IMR-90 (cell line): ENCODE results near the gene LYPD8. TPM values are rescaled to one million over a fixed set of nuclear protein-coding genes. Genes with fewer than 3 reads are reported as not detected.

ENCODE experiments used
- ATAC-seq: fragments of 200-7000 bp; cut with Tn5 transposase; 2 replicates; pipeline ENCODE4 v1.9.1; 2020; ENCODE audit warnings: low read depth, mild to moderate bottlenecking, moderate library complexity
- BruUV-seq: library from RNA; stranded (reverse); fragments of 400-500 nt; replicated peaks from 2 replicates; lab custom pipeline; 2021; lab: Mats Ljungman, UMichigan
- CTCF ChIA-PET: fragments of 300-600 bp; formaldehyde crosslinking; extraction: SDS; loops from one replicate; lab custom pipeline; 2021; ENCODE audit warnings: antibody characterized with exemption; lab: Yijun Ruan, JAX
- POLR2A ChIA-PET: fragments of 300-600 bp; sonication (Branson Sonifier 250); formaldehyde crosslinking; loops from one replicate; lab custom pipeline; 2022; ENCODE audit warnings: antibody characterized with exemption; ENCODE audit not compliant: unreplicated experiment; lab: Charles Lee
- DNase-seq: peaks from one replicate; pipeline ENCODE4 v3.0.0; 2013
- H2AFZ ChIP-seq: replicated peaks from 2 replicates; pipeline ENCODE3; 2013; ENCODE audit warnings: low read length, mild to moderate bottlenecking; ENCODE audit not compliant: poor library complexity
- H2AK5ac ChIP-seq: 2 replicates; pipeline ENCODE4 v1.6.1; 2013; ENCODE audit warnings: low read depth, low read length, inconsistent platforms
- H2AK9ac ChIP-seq: replicated peaks from 2 replicates; pipeline ENCODE3; 2013; ENCODE audit warnings: mild to moderate bottlenecking, low read depth, low read length, moderate library complexity; ENCODE audit not compliant: poor library complexity
- H2BK120ac ChIP-seq: 2 replicates; pipeline ENCODE4 v1.6.1; 2013; ENCODE audit warnings: low read depth, low read length, inconsistent platforms
- H2BK15ac ChIP-seq: 3 replicates; pipeline ENCODE4 v1.6.1; 2013; ENCODE audit warnings: low read depth, low read length, inconsistent platforms
- H2BK20ac ChIP-seq: 2 replicates; pipeline ENCODE4 v1.6.1; 2013; ENCODE audit warnings: low read depth, mild to moderate bottlenecking, inconsistent platforms, low read length, moderate library complexity
- H2BK5ac ChIP-seq: 2 replicates; pipeline ENCODE4 v1.6.1; 2013; ENCODE audit warnings: mild to moderate bottlenecking, low read depth, low read length, inconsistent platforms; ENCODE audit not compliant: poor library complexity, severe bottlenecking
- H3K14ac ChIP-seq: replicated peaks from 2 replicates; pipeline ENCODE4 v1.6.1; 2013; ENCODE audit warnings: low read depth, low read length, inconsistent platforms
- H3K18ac ChIP-seq: 2 replicates; pipeline ENCODE4 v1.6.1; 2013; ENCODE audit warnings: low read depth, low read length, control low read depth
- H3K23ac ChIP-seq: 2 replicates; pipeline ENCODE4 v1.6.1; 2013; ENCODE audit warnings: low read depth, low read length, inconsistent platforms
- H3K27ac ChIP-seq: 2 replicates; pipeline ENCODE4 v1.5.1; 2013; ENCODE audit warnings: mild to moderate bottlenecking, control low read depth, low read length; ENCODE audit not compliant: insufficient read depth
- H3K27me3 ChIP-seq: 2 replicates; pipeline ENCODE4 v1.6.1; 2013; ENCODE audit warnings: low read length; ENCODE audit not compliant: control insufficient read depth, insufficient read depth
- H3K36me3 ChIP-seq: 2 replicates; pipeline ENCODE4 v1.6.1; 2013; ENCODE audit warnings: low read length, mixed read lengths; ENCODE audit not compliant: control insufficient read depth, insufficient read depth
- H3K4ac ChIP-seq: 2 replicates; pipeline ENCODE4 v1.6.1; 2013; ENCODE audit warnings: low read depth, low read length, inconsistent platforms
- H3K4me1 ChIP-seq: 2 replicates; pipeline ENCODE4 v1.6.1; 2013; ENCODE audit warnings: low read length, mixed read lengths; ENCODE audit not compliant: control insufficient read depth, insufficient read depth
- H3K4me2 ChIP-seq: 2 replicates; pipeline ENCODE4 v1.6.1; 2013; ENCODE audit warnings: low read depth, mild to moderate bottlenecking, control low read depth, low read length, moderate library complexity
- H3K4me3 ChIP-seq: 2 replicates; pipeline ENCODE4 v1.5.1; 2013; ENCODE audit warnings: low read depth, mild to moderate bottlenecking, control low read depth, low read length, moderate library complexity; ENCODE audit not compliant: insufficient read depth
- H3K56ac ChIP-seq: 2 replicates; pipeline ENCODE4 v1.6.1; 2013; ENCODE audit warnings: low read length, inconsistent platforms; ENCODE audit not compliant: insufficient read depth; ENCODE audit errors: extremely low read depth
- H3K79me1 ChIP-seq, 2 experiments: 2 replicates each; pipeline ENCODE4 v1.6.1; 2013; ENCODE audit warnings: low read length in 2 of 2, inconsistent platforms in 1 of 2, low read depth in 1 of 2
- H3K9ac ChIP-seq: 2 replicates; pipeline ENCODE4 v1.6.1; 2013; ENCODE audit warnings: low read depth, low read length, control low read depth
- H3K9me1 ChIP-seq: 2 replicates; pipeline ENCODE4 v1.6.1; 2013; ENCODE audit warnings: low read length, inconsistent platforms; ENCODE audit not compliant: insufficient read depth
- H3K9me3 ChIP-seq: 2 replicates; pipeline ENCODE4 v1.6.1; 2013; ENCODE audit warnings: low read length; ENCODE audit not compliant: control insufficient read depth, insufficient read depth
- H4K20me1 ChIP-seq: 2 replicates; pipeline ENCODE4 v1.6.1; 2013; ENCODE audit warnings: low read length, inconsistent platforms; ENCODE audit not compliant: insufficient read depth
- H4K5ac ChIP-seq: 2 replicates; pipeline ENCODE4 v1.6.1; 2013; ENCODE audit warnings: mild to moderate bottlenecking, low read depth, low read length, control low read depth
- H4K8ac ChIP-seq, 2 experiments: 2 replicates each; pipeline ENCODE4 v1.6.1; 2013; ENCODE audit warnings: low read depth in 2 of 2, low read length in 2 of 2, control low read depth in 1 of 2, inconsistent platforms in 1 of 2
- H4K91ac ChIP-seq: 2 replicates; pipeline ENCODE4 v1.6.1; 2013; ENCODE audit warnings: low read depth, low read length, inconsistent platforms; ENCODE audit not compliant: insufficient read depth
- BHLHE40 ChIP-seq: fragments of 150-350 bp; IDR thresholded peaks from 2 replicates; pipeline ENCODE4 v1.6.1; 2016; ENCODE audit warnings: mild to moderate bottlenecking, low read depth, low read length
- CEBPB ChIP-seq: IDR thresholded peaks from 2 replicates; pipeline ENCODE4 v1.6.1; 2012; ENCODE audit warnings: low read depth, low read length, improper control_type of control experiment
- CHD1 ChIP-seq: IDR thresholded peaks from 2 replicates; pipeline ENCODE4 v1.6.1; 2012; ENCODE audit warnings: low read depth, low read length, improper control_type of control experiment
- CTCF ChIP-seq: conservative IDR thresholded peaks from 2 replicates; pipeline ENCODE4 v1.5.1; 2012; ENCODE audit warnings: mild to moderate bottlenecking, low read depth, low read length, improper control_type of control experiment
- ELK1 ChIP-seq: fragments of 150-350 bp; IDR thresholded peaks from 2 replicates; pipeline ENCODE4 v1.6.1; 2016; ENCODE audit warnings: low read depth, mild to moderate bottlenecking, low read length, moderate library complexity, borderline replicate concordance
- FOS ChIP-seq: fragments of 150-350 bp; IDR thresholded peaks from 2 replicates; pipeline ENCODE4 v1.6.1; 2016; ENCODE audit warnings: low read depth, low read length
- MAFK ChIP-seq: IDR thresholded peaks from 2 replicates; pipeline ENCODE4 v1.6.1; 2012; ENCODE audit warnings: low read depth, low read length, improper control_type of control experiment
- MAZ ChIP-seq: IDR thresholded peaks from 2 replicates; pipeline ENCODE4 v1.6.1; 2012; ENCODE audit warnings: low read depth, mild to moderate bottlenecking, low read length, improper control_type of control experiment, moderate library complexity, borderline replicate concordance
- MXI1 ChIP-seq: IDR thresholded peaks from 2 replicates; pipeline ENCODE4 v1.6.1; 2012; ENCODE audit warnings: low read depth, mild to moderate bottlenecking, low read length, moderate library complexity, borderline replicate concordance
- NFE2L2 ChIP-seq: fragments of 150-350 bp; IDR thresholded peaks from 2 replicates; pipeline ENCODE4 v1.6.1; 2016; ENCODE audit warnings: low read depth, mild to moderate bottlenecking, low read length
- POLR2A ChIP-seq: IDR thresholded peaks from 2 replicates; pipeline ENCODE4 v1.6.1; 2012; ENCODE audit warnings: mild to moderate bottlenecking, low read depth, low read length
- RAD21 ChIP-seq: IDR thresholded peaks from 2 replicates; pipeline ENCODE4 v1.6.1; 2012; ENCODE audit warnings: low read length, improper control_type of control experiment
- RCOR1 ChIP-seq: IDR thresholded peaks from 2 replicates; pipeline ENCODE4 v1.6.1; 2012; ENCODE audit warnings: mild to moderate bottlenecking, low read length, improper control_type of control experiment; ENCODE audit not compliant: insufficient replicate concordance
- RFX5 ChIP-seq: IDR thresholded peaks from 2 replicates; pipeline ENCODE4 v1.8.0; 2012; ENCODE audit warnings: low read depth, mild to moderate bottlenecking, low read length, moderate library complexity
- SMC3 ChIP-seq: fragments of 150-350 bp; IDR thresholded peaks from 2 replicates; pipeline ENCODE4 v1.6.1; 2016; ENCODE audit warnings: low read depth, mild to moderate bottlenecking, antibody characterized with exemption, low read length, moderate library complexity
- USF2 ChIP-seq: fragments of 150-350 bp; IDR thresholded peaks from 2 replicates; pipeline ENCODE4 v1.6.1; 2017; ENCODE audit warnings: mild to moderate bottlenecking, antibody characterized with exemption, low read length, low read depth
- WGBS, 2 experiments: methylation state at CpG; one replicate each; pipeline versions ENCODE4 v1.1.5 to v1.1.7; 2013; ENCODE audit warnings: missing lambda C conversion rate in 2 of 2; ENCODE audit not compliant: insufficient read length in 1 of 2; ENCODE audit errors: extremely low coverage in 2 of 2; 5-methylcytosine and 5-hydroxymethylcytosine counted together
- dilution Hi-C: fragments of 300-500 bp; cut with HindIII; formaldehyde crosslinking; loops from one replicate; pipeline ENCODE4 v1.14.3; 2018; ENCODE audit warnings: low sequenced_read_pairs; ENCODE audit not compliant: unreplicated experiment
- in situ Hi-C: fragments of 300-500 bp; cut with MboI; formaldehyde crosslinking; loops from 3 replicates; pipeline ENCODE4 v1.14.3; 2019; ENCODE audit warnings: low sequenced_read_pairs, inconsistent platforms, mixed read lengths
- intact Hi-C: fragments of 100-400 bp; cut with micrococcal nuclease; formaldehyde crosslinking; loops from 2 replicates; pipeline ENCODE4 v1.10.0; 2022
- polyA plus RNA-seq, 3 experiments: library from polyadenylated mRNA; depleted of rRNA; stranded (reverse); fragments of >200 nt; gene quantifications; 2 replicates each; pipeline ENCODE4 v1.2.3, GENCODE V29; 2012; ENCODE audit warnings: low replicate concordance in 1 of 3
- total RNA-seq: library from RNA; depleted of rRNA; stranded (reverse); fragments of >200 nt; gene quantifications from 2 replicates; pipeline ENCODE4 v1.2.3, GENCODE V29; 2012

LYPD8 gene
- total and polyA plus RNA-seq, 2 of the 4 experiments (the other 2 are of a cell fraction) = not detected

- no TSS peak for BruUV-seq
- Histone ChIP-seq H3K9ac (no peak overlapping the region), H2BK120ac (no peak overlapping the region), H4K20me1 (no peaks in the 10 kb centered on the region), H4K91ac (no peak overlapping the region), H2AK9ac (no peak overlapping the region), H3K4me3 (no peak overlapping the region), H3K18ac (no peak overlapping the region), H3K27me3 (no peaks in the 10 kb centered on the region), H2BK15ac (no peak overlapping the region), H3K23ac (no peak overlapping the region), H3K36me3 (no peaks in the 10 kb centered on the region), H3K4me2 (no peak overlapping the region), H2BK5ac (no peak overlapping the region), H3K56ac (no peak overlapping the region), H3K14ac (no peak overlapping the region), H3K4ac (no peak overlapping the region), H3K4me1 (no peaks in the 10 kb centered on the region), H2AK5ac (no peak overlapping the region), H3K9me1 (no peaks in the 10 kb centered on the region), H2AFZ (no peak overlapping the region), H3K27ac (no peak overlapping the region), H4K8ac (no peak overlapping the region), H2BK20ac (no peak overlapping the region), H3K79me1 (no peaks in the 10 kb centered on the region), H3K9me3 (no peaks in the 10 kb centered on the region), H4K5ac (no peak overlapping the region)
- ATAC-seq (no peak), DNase-seq (no peak)
- no peak for TF ChIP-seq MXI1
- TF ChIP-seq CEBPB = no peak
- no peak for TF ChIP-seq BHLHE40
- no peak for TF ChIP-seq NFE2L2
- TF ChIP-seq RAD21 = no peak
- no peak for TF ChIP-seq RCOR1
- no peak for TF ChIP-seq CTCF
- no peak for TF ChIP-seq CHD1
- TF ChIP-seq ELK1 = no peak
- TF ChIP-seq RFX5 = no peak
- TF ChIP-seq FOS = no peak
- TF ChIP-seq POLR2A = no peak
- no peak for TF ChIP-seq SMC3
- no peak for TF ChIP-seq MAFK
- no peak for TF ChIP-seq MAZ
- no peak for TF ChIP-seq USF2
- POLR2A ChIA-PET = no interaction called here
- dilution Hi-C loops (no loop called here), intact Hi-C loops (no loop called here), in situ Hi-C loops (no loop called here)
- CTCF ChIA-PET = no interaction called here
- no CpG with 5 or more reads among the region's 3 CpGs for WGBS, 2 experiments
These were observed 32.8 kb upstream of the LYPD8 start for GRCh38 chr1:248788327-248788726.
